ENCODE data around the gene TOX3.

The TOX3 gene

DNA sequence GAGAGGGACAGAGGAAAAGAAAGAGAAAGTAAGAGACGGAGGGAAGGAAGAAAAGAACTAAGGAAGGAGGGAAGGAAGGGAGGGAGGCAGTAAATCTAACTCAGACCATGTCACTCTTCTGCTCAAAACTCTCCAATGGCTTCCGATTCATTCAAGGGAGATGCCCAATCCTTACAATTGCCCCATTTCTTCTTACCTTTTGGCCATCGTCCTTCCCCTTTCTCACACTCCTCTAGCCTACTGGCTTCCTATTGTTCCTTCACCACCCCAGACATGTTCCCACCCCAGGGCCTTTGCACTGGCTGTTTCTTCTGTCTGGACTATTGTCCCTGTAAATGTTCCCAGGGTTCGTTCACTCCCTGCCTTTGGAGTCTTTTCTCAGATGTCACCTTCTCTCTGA lies 72.3 kb downstream of the TOX3 start:
- H3K4me3 ChIP-seq (ENCODE audit: low read depth in 1 of 2, low read length in 1 of 2): no peak overlapping the region
- H3K27me3 ChIP-seq: no peaks in the 10 kb centered on the region
- no peak for TF ChIP-seq CTCF (IDR thresholded peaks at IDR 0.05)
- no peak overlapping the region for H3K27ac ChIP-seq
- no peaks in the 10 kb centered on the region for H3K36me3 ChIP-seq
- H3K9me3 ChIP-seq: no peaks in the 10 kb centered on the region
- no peaks in the 10 kb centered on the region for H3K4me1 ChIP-seq (ENCODE audit: control insufficient read depth in 1 of 2, insufficient read depth in 1 of 2, low read depth in 1 of 2, low read length in 1 of 2)

- no peak for TF ChIP-seq CTCF (IDR thresholded peaks at IDR 0.05)
- Histone ChIP-seq H3K9me3 (no peaks in the 10 kb centered on the region), H3K4me1 (ENCODE audit: control insufficient read depth in 1 of 2, insufficient read depth in 1 of 2, low read depth in 1 of 2, low read length in 1 of 2) (no peaks in the 10 kb centered on the region), H3K27me3 (no peaks in the 10 kb centered on the region), H3K27ac (no peak overlapping the region), H3K36me3 (no peaks in the 10 kb centered on the region), H3K4me3 (ENCODE audit: low read depth in 1 of 2, low read length in 1 of 2) (no peak overlapping the region)
Measured at GRCh38 chr16:52473096-52473495, 73.8 kb downstream of the TOX3 start.

- Histone ChIP-seq H3K36me3 (no peaks in the 10 kb centered on the region), H3K27ac (no peak overlapping the region), H3K4me3 (ENCODE audit: low read depth in 1 of 2, low read length in 1 of 2) (no peak overlapping the region), H3K27me3 (no peaks in the 10 kb centered on the region), H3K9me3 (no peaks in the 10 kb centered on the region), H3K4me1 (ENCODE audit: control insufficient read depth in 1 of 2, insufficient read depth in 1 of 2, low read depth in 1 of 2, low read length in 1 of 2) (no peaks in the 10 kb centered on the region)
- no peak for TF ChIP-seq CTCF (IDR thresholded peaks at IDR 0.05)
Measured at GRCh38 chr16:52471650-52472370, 75.1 kb downstream of the TOX3 start.

GRCh38 chr16:52470585-52470984 lies 76.4 kb downstream of the TOX3 start:
- H3K4me3 ChIP-seq (ENCODE audit: low read depth in 1 of 2, low read length in 1 of 2): no peak overlapping the region
- H3K27me3 ChIP-seq: no peaks in the 10 kb centered on the region
- H3K36me3 ChIP-seq: no peaks in the 10 kb centered on the region
- H3K27ac ChIP-seq: no peak overlapping the region
- no peaks in the 10 kb centered on the region for H3K4me1 ChIP-seq (ENCODE audit: control insufficient read depth in 1 of 2, insufficient read depth in 1 of 2, low read depth in 1 of 2, low read length in 1 of 2)
- TF ChIP-seq CTCF (IDR thresholded peaks at IDR 0.05): no peak
- no peaks in the 10 kb centered on the region for H3K9me3 ChIP-seq

DNA sequence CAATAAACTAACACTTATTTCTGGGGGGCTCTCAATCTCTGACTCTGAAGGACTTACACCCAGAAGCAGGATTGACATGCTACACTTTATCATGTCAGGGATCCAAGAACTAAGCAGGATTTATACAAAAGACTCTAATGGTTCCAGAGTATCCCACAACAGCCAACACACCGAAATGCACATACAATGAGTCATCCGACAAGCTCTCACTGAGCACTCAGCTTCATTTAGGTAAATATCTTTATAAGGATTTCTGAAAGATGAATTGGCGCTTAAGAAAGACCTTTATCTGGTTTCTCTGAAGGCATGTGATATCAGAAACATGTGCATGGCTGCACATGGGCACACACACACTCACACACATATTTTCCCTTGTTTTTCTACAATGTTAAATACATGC lies 77.2 kb downstream of the TOX3 start:
- TF ChIP-seq CTCF (IDR thresholded peaks at IDR 0.05): no peak
- Histone ChIP-seq H3K4me3 (ENCODE audit: low read depth in 1 of 2, low read length in 1 of 2) (no peak overlapping the region), H3K27me3 (no peaks in the 10 kb centered on the region), H3K36me3 (no peaks in the 10 kb centered on the region), H3K4me1 (ENCODE audit: control insufficient read depth in 1 of 2, insufficient read depth in 1 of 2, low read depth in 1 of 2, low read length in 1 of 2) (no peaks in the 10 kb centered on the region), H3K9me3 (no peaks in the 10 kb centered on the region), H3K27ac (no peak overlapping the region)
